Measurements from ENCODE around the gene EPHB3.

The EPHB3 gene

DNA sequence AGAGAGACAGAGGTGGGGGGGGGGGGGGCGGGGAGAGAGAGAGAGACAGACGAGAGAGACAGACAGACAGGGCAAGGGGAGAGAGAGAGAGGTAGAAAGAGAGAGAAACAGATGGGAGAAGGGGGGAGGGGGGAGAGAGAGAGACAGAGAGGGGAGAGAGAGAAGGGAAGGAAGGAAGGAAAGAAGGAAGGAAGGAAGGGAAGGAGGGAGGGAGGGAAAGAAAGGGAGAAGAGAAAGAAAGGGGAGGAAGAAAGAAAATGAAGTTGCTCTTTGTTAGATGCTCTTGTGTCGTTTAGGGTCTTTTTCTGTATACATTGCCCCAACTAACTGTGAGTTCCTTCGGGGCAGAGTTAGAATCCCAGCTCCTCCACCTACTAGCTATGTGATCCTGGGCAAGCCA is 19.0 kb upstream of the EPHB3 start:
- POLR2A ChIA-PET (ENCODE audit: low non-redundant PET): no interaction called here

DNA sequence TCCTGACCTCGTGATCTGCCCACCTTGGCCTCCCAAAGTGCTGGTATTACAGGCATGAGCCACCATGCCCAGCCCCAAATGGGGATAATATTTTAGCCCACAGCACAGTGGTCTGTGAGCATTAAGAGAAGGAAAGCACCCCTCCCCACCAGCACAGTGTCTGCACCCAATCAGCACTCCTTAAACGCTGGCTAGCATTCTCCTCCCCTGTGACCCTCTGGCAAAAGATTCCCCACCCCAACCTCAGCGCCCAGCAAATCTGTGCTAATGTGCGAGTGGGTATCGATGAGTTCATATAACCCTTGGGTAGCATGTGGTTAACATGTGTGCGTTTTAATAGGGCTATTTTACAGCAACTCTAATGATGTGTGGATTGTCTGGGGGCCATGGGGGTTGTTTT is 18.3 kb upstream of the EPHB3 start:
- POLR2A ChIA-PET (ENCODE audit: low non-redundant PET): no interaction called here
- DNase-seq (ENCODE audit: low spot score): no peak
- CTCF ChIA-PET: interaction anchor here (0.5 to 5.3 kb wide), 7 partner anchors 14 to 227 kb away, joined by 3 to 44 read pairs (median 4); no protein-coding TSS in a partner anchor
- TF ChIP-seq, protein P1, sequence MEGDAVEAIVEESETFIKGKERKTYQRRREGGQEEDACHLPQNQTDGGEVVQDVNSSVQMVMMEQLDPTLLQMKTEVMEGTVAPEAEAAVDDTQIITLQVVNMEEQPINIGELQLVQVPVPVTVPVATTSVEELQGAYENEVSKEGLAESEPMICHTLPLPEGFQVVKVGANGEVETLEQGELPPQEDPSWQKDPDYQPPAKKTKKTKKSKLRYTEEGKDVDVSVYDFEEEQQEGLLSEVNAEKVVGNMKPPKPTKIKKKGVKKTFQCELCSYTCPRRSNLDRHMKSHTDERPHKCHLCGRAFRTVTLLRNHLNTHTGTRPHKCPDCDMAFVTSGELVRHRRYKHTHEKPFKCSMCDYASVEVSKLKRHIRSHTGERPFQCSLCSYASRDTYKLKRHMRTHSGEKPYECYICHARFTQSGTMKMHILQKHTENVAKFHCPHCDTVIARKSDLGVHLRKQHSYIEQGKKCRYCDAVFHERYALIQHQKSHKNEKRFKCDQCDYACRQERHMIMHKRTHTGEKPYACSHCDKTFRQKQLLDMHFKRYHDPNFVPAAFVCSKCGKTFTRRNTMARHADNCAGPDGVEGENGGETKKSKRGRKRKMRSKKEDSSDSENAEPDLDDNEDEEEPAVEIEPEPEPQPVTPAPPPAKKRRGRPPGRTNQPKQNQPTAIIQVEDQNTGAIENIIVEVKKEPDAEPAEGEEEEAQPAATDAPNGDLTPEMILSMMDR (conservative IDR thresholded peaks at IDR 0.05; ENCODE audit: low read depth): no peak
- no peak overlapping the region for H3K27ac ChIP-seq

More for the DNA sequence above, 19.0 kb upstream of the EPHB3 start:
- H3K27ac ChIP-seq: no peak overlapping the region
- no peak for DNase-seq (ENCODE audit: low spot score)
- TF ChIP-seq, protein P1 (conservative IDR thresholded peaks at IDR 0.05; ENCODE audit: low read depth): no peak
- CTCF ChIA-PET: interaction anchor here (0.5 to 5.3 kb wide), 6 partner anchors 18 to 282 kb away, joined by 3 to 44 read pairs (median 6); partner anchors contain the start of gene EPHB3

DNA sequence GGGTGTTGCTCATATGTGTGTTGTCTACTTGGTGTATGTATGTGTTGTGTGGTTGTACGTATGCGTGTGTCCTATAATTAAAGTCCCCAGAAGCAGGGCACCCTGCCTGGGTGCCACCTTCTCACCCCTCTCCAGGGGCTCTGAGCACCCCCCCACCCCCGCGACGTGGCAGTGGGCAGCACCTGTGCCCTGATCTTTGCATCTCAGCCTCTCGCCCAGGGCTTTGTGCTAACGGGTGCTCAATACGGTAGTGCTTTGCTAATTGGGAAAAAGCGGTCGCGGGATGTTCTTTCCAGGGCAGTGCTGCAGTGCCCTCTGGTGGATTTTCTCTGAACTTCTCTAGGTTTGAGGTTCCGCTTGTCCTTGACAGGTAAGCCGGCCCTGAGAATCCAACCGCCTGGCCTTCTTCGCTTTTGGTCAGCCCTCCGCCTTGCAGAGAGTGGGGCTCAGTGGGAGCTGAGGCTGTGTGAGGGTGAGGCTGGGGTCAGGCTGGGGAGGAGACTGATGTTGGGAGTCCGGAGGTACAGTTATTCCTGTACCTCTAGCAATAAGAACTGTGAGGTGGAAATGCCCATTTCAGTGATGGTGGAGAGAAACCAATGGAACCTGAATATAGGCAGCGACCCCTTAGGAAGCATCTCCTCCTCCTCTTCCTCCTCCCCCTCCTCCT is 17.6 kb upstream of the EPHB3 start:
- ChIA-PET CTCF (interaction anchor here (0.6 to 1.6 kb wide), 5 partner anchors 62 to 228 kb away, joined by 3 to 5 read pairs (median 4); no protein-coding TSS in a partner anchor), POLR2A (ENCODE audit: low non-redundant PET) (no interaction called here)
- peak; percentile 73 for DNase-seq (ENCODE audit: low spot score)
- H3K27ac ChIP-seq: no peak overlapping the region
- TF ChIP-seq, protein P1 (conservative IDR thresholded peaks at IDR 0.05; ENCODE audit: low read depth): peak; percentile 86

DNA sequence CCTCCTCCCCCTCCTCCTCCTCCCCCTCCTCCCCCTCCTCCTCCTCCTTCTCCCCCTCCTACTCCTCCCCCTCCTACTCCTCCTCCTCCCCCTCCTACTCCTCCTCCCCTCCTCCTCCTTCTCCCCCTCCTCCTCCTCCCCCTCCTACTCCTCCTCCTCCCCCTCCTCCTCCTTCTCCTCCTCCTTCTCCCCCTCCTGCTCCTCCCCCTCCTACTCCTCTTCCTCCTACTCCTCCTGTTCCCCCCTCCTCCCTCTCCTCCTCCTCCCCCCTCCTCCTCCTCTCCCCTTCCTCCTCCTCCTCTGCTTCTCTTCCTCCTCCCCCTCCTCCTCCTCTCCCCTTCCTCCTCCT is 17.1 kb upstream of the EPHB3 start:
- no peak overlapping the region for H3K27ac ChIP-seq
- TF ChIP-seq, protein P1 (conservative IDR thresholded peaks at IDR 0.05; ENCODE audit: low read depth): no peak
- POLR2A ChIA-PET (ENCODE audit: low non-redundant PET): no interaction called here
- DNase-seq (ENCODE audit: low spot score): no peak
- CTCF ChIA-PET: interaction anchor here (0.6 to 1.9 kb wide), 6 partner anchors 16 to 173 kb away, joined by 4 to 5 read pairs (median 4); partner anchors contain the start of gene EPHB3

DNA sequence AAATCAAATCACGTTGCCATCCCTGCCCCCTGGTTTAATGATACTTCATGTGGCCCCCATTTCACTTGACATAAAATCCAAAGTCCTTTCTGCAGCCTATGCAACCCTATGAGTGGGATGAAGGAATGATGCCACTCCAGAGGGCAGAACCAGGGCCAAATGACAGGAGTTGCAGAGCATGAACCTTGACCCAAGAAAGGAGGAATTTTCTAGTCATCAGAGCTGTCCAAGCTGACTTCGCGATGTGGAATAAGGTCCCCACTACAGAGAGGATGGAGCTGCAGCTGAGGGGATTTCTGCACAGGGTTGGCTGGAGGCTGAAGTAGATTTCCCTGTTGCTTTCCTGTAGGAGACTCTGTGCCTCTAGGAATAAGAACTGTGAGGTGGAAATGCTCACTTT is 15.8 kb upstream of the EPHB3 start:
- TF ChIP-seq, protein P1 (conservative IDR thresholded peaks at IDR 0.05; ENCODE audit: low read depth): no peak
- no peak for DNase-seq (ENCODE audit: low spot score)
- H3K27ac ChIP-seq: no peak overlapping the region
- CTCF ChIA-PET: interaction anchor here (0.6 to 1.9 kb wide), 3 partner anchors 15 to 241 kb away, joined by 3 to 5 read pairs (median 3); partner anchors contain the start of gene EPHB3
- POLR2A ChIA-PET (ENCODE audit: low non-redundant PET): no interaction called here

DNA sequence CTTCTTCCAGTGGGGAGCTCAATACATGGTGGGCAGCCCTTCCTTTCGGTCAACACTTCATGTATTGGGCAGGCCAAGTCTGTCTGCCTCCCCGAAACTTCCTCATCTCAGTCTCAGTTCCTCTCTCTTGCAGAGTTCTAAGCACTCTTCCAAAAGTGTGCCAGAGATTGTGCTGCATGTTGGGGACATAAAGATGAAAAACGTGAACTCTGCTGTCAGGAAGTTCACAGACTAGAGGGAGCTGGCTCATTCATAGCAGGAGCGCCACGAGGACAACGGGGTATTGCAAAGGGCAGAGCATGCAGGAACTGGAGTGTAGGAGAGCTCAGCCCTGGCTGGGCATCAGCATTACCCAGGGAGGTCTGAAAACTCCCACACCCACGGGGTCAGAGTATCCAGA is 15.3 kb upstream of the EPHB3 start:
- TF ChIP-seq, protein P1 (conservative IDR thresholded peaks at IDR 0.05; ENCODE audit: low read depth): no peak
- DNase-seq (ENCODE audit: low spot score): no peak
- no peak overlapping the region for H3K27ac ChIP-seq
- ChIA-PET CTCF (interaction anchor here (0.8 to 1.9 kb wide), 2 partner anchors 15 to 175 kb away, joined by 3 to 5 read pairs; partner anchors contain the start of gene EPHB3), POLR2A (ENCODE audit: low non-redundant PET) (no interaction called here)

Data from RWPE1 (cell line).